A549 treated with dexamethasone at 1 μM for 4 hours (cell line): Measurements from ENCODE around the gene SLC25A30. TPM values are rescaled to one million over a fixed set of nuclear protein-coding genes. Genes with fewer than 3 reads are reported as not detected.

Experiments used
- total RNA-seq: library from RNA; stranded (reverse); fragments of 200-300 nt; extraction: Qiagen RNA extraction; gene quantifications from 5 replicates; pipeline ENCODE4 v1.2.3, GENCODE V29; 2022

The SLC25A30 gene, protein sequence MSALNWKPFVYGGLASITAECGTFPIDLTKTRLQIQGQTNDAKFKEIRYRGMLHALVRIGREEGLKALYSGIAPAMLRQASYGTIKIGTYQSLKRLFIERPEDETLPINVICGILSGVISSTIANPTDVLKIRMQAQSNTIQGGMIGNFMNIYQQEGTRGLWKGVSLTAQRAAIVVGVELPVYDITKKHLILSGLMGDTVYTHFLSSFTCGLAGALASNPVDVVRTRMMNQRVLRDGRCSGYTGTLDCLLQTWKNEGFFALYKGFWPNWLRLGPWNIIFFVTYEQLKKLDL
- 7.0 to 9.4 TPM (median 8.9 TPM) in 5 replicates for total RNA-seq

GRCh38 chr13:45417790-45418534 is at the start of gene SLC25A30:
TSS of gene SLC25A30 (minus strand) at chr13:45418373. CDS start at chr13:45411425, 6,948 bp downstream.

GRCh38 chr13:45464687-45465453 is 46.7 kb upstream of the SLC25A30 start, which contains the start of gene COG3:
TSS of gene COG3 (plus strand) at chr13:45464939. CDS start at chr13:45465037, 98 bp downstream.

Other genes with a start within 250 kb of the SLC25A30 start
- gene KCTD4, start 217.3 kb downstream of the SLC25A30 start, total RNA-seq: not detected in 5 replicates
- 1,881 to 2,356 TPM (median 2,290 TPM) in 5 replicates for gene TPT1, start 77.2 kb downstream of the SLC25A30 start, total RNA-seq
- 10.4 to 17.1 TPM (median 12.9 TPM) in 5 replicates for gene COG3, start 46.6 kb upstream of the SLC25A30 start, total RNA-seq
- gene ERICH6B, start 197.4 kb upstream of the SLC25A30 start, total RNA-seq: not detected in 5 replicates